Measurements from ENCODE around the gene MAOB. TPM values are rescaled to one million over a fixed set of nuclear protein-coding genes. Genes with fewer than 3 reads are reported as not detected.

The MAOB gene
- polyA plus RNA-seq, 2 donors = 1.6 to 7.5 TPM

GRCh38 chrX:43865791-43866190 is 16.5 kb downstream of the MAOB start:
- H3K27me3 ChIP-seq (ENCODE audit: control insufficient read depth in 1 of 2, insufficient read depth in 2 of 2, low read length in 2 of 2) = no peaks in the 10 kb centered on the region
- no peaks in the 10 kb centered on the region for H3K4me1 ChIP-seq (ENCODE audit: control insufficient read depth in 2 of 2, insufficient read depth in 2 of 2, low read length in 1 of 2)
- no peak overlapping the region for H3K27ac ChIP-seq (ENCODE audit: low read depth in 2 of 2, low read length in 1 of 2)
- no peaks in the 10 kb centered on the region for H3K9me3 ChIP-seq (ENCODE audit: control insufficient read depth in 2 of 2, insufficient read depth in 1 of 2, low read depth in 1 of 2, low read length in 1 of 2)
- H3K36me3 ChIP-seq (ENCODE audit: control insufficient read depth in 2 of 2, insufficient read depth in 2 of 2, low read length in 1 of 2) = no peaks in the 10 kb centered on the region
- WGBS, 2 donors = 70 to 93% methylated on average over 5 of the region's 5 CpGs
- no peak overlapping the region for H3K4me3 ChIP-seq (ENCODE audit: low read depth in 1 of 2, low read length in 2 of 2)

DNA sequence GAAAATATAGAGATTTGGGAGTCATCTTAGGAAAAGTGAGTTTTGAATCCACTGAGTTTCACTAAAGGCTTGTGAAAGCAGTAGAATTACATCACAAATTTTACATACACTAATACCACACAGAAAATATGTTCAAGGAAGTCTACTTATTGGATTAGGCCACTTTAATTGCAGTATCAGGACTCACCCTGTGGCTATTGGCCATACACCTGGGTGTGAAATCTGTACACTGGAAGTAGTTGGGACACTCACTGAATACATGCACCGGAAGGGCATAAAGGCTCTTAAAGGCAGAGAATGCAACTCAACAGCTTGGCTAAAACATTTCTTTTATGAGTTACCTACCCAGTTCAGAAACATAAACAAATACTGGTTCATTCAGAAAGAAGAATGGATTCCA is 19.8 kb downstream of the MAOB start:
- Histone ChIP-seq H3K36me3 (ENCODE audit: control insufficient read depth in 2 of 2, insufficient read depth in 2 of 2, low read length in 1 of 2) (no peaks in the 10 kb centered on the region), H3K9me3 (ENCODE audit: control insufficient read depth in 2 of 2, insufficient read depth in 1 of 2, low read depth in 1 of 2, low read length in 1 of 2) (no peaks in the 10 kb centered on the region), H3K4me3 (ENCODE audit: low read depth in 1 of 2, low read length in 2 of 2) (no peak overlapping the region), H3K27ac (ENCODE audit: low read depth in 2 of 2, low read length in 1 of 2) (no peak overlapping the region), H3K4me1 (ENCODE audit: control insufficient read depth in 2 of 2, insufficient read depth in 2 of 2, low read length in 1 of 2) (no peaks in the 10 kb centered on the region), H3K27me3 (ENCODE audit: control insufficient read depth in 1 of 2, insufficient read depth in 2 of 2, low read length in 2 of 2) (no peaks in the 10 kb centered on the region)
- 55 to 78% methylated on average over 1 of the region's 1 CpG for WGBS, 2 donors

GRCh38 chrX:43861750-43862149 is 20.5 kb downstream of the MAOB start:
- Histone ChIP-seq H3K4me1 (ENCODE audit: control insufficient read depth in 2 of 2, insufficient read depth in 2 of 2, low read length in 1 of 2) (no peaks in the 10 kb centered on the region), H3K9me3 (ENCODE audit: control insufficient read depth in 2 of 2, insufficient read depth in 1 of 2, low read depth in 1 of 2, low read length in 1 of 2) (no peaks in the 10 kb centered on the region), H3K36me3 (ENCODE audit: control insufficient read depth in 2 of 2, insufficient read depth in 2 of 2, low read length in 1 of 2) (no peaks in the 10 kb centered on the region), H3K27me3 (ENCODE audit: control insufficient read depth in 1 of 2, insufficient read depth in 2 of 2, low read length in 2 of 2) (no peaks in the 10 kb centered on the region), H3K27ac (ENCODE audit: low read depth in 2 of 2, low read length in 1 of 2) (no peak overlapping the region), H3K4me3 (ENCODE audit: low read depth in 1 of 2, low read length in 2 of 2) (no peak overlapping the region)
- 28 to 51% methylated on average over 4 of the region's 4 CpGs for WGBS, 2 donors

- Histone ChIP-seq H3K4me3 (ENCODE audit: low read depth in 1 of 2, low read length in 2 of 2) (no peak overlapping the region), H3K27me3 (ENCODE audit: control insufficient read depth in 1 of 2, insufficient read depth in 2 of 2, low read length in 2 of 2) (no peaks in the 10 kb centered on the region), H3K9me3 (ENCODE audit: control insufficient read depth in 2 of 2, insufficient read depth in 1 of 2, low read depth in 1 of 2, low read length in 1 of 2) (no peaks in the 10 kb centered on the region), H3K36me3 (ENCODE audit: control insufficient read depth in 2 of 2, insufficient read depth in 2 of 2, low read length in 1 of 2) (no peaks in the 10 kb centered on the region), H3K4me1 (ENCODE audit: control insufficient read depth in 2 of 2, insufficient read depth in 2 of 2, low read length in 1 of 2) (no peaks in the 10 kb centered on the region), H3K27ac (ENCODE audit: low read depth in 2 of 2, low read length in 1 of 2) (no peak overlapping the region)
- 35% methylated on average over 8 of the region's 8 CpGs for WGBS, 2 donors
Observed at GRCh38 chrX:43860646-43861370, 21.4 kb downstream of the MAOB start.

- H3K4me3 ChIP-seq (ENCODE audit: low read depth in 1 of 2, low read length in 2 of 2) = no peak overlapping the region
- no peaks in the 10 kb centered on the region for H3K4me1 ChIP-seq (ENCODE audit: control insufficient read depth in 2 of 2, insufficient read depth in 2 of 2, low read length in 1 of 2)
- H3K9me3 ChIP-seq (ENCODE audit: control insufficient read depth in 2 of 2, insufficient read depth in 1 of 2, low read depth in 1 of 2, low read length in 1 of 2) = no peaks in the 10 kb centered on the region
- H3K27me3 ChIP-seq (ENCODE audit: control insufficient read depth in 1 of 2, insufficient read depth in 2 of 2, low read length in 2 of 2) = no peaks in the 10 kb centered on the region
- no peaks in the 10 kb centered on the region for H3K36me3 ChIP-seq (ENCODE audit: control insufficient read depth in 2 of 2, insufficient read depth in 2 of 2, low read length in 1 of 2)
- 59 to 85% methylated on average over 3 to 6 of the region's 6 CpGs for WGBS, 2 donors
- H3K27ac ChIP-seq (ENCODE audit: low read depth in 2 of 2, low read length in 1 of 2) = no peak overlapping the region
Observed at GRCh38 chrX:43853225-43853828, 28.9 kb downstream of the MAOB start.

- WGBS, 2 donors = 80 to 95% methylated on average over 2 of the region's 2 CpGs
- Histone ChIP-seq H3K4me1 (ENCODE audit: control insufficient read depth in 2 of 2, insufficient read depth in 2 of 2, low read length in 1 of 2) (no peaks in the 10 kb centered on the region), H3K4me3 (ENCODE audit: low read depth in 1 of 2, low read length in 2 of 2) (no peak overlapping the region), H3K9me3 (ENCODE audit: control insufficient read depth in 2 of 2, insufficient read depth in 1 of 2, low read depth in 1 of 2, low read length in 1 of 2) (no peaks in the 10 kb centered on the region), H3K36me3 (ENCODE audit: control insufficient read depth in 2 of 2, insufficient read depth in 2 of 2, low read length in 1 of 2) (no peaks in the 10 kb centered on the region), H3K27ac (ENCODE audit: low read depth in 2 of 2, low read length in 1 of 2) (no peak overlapping the region), H3K27me3 (ENCODE audit: control insufficient read depth in 1 of 2, insufficient read depth in 2 of 2, low read length in 2 of 2) (no peaks in the 10 kb centered on the region)
Observed at GRCh38 chrX:43850629-43851028, 31.6 kb downstream of the MAOB start.

- no peak overlapping the region for H3K27ac ChIP-seq (ENCODE audit: low read depth in 2 of 2, low read length in 1 of 2)
- WGBS, 2 donors = 63 to 82% methylated on average over 6 of the region's 6 CpGs
- H3K27me3 ChIP-seq (ENCODE audit: control insufficient read depth in 1 of 2, insufficient read depth in 2 of 2, low read length in 2 of 2) = no peaks in the 10 kb centered on the region
- H3K4me3 ChIP-seq (ENCODE audit: low read depth in 1 of 2, low read length in 2 of 2) = no peak overlapping the region
- H3K4me1 ChIP-seq (ENCODE audit: control insufficient read depth in 2 of 2, insufficient read depth in 2 of 2, low read length in 1 of 2) = no peaks in the 10 kb centered on the region
- no peaks in the 10 kb centered on the region for H3K9me3 ChIP-seq (ENCODE audit: control insufficient read depth in 2 of 2, insufficient read depth in 1 of 2, low read depth in 1 of 2, low read length in 1 of 2)
- no peaks in the 10 kb centered on the region for H3K36me3 ChIP-seq (ENCODE audit: control insufficient read depth in 2 of 2, insufficient read depth in 2 of 2, low read length in 1 of 2)
Observed at GRCh38 chrX:43849173-43849572, 33.1 kb downstream of the MAOB start.

DNA sequence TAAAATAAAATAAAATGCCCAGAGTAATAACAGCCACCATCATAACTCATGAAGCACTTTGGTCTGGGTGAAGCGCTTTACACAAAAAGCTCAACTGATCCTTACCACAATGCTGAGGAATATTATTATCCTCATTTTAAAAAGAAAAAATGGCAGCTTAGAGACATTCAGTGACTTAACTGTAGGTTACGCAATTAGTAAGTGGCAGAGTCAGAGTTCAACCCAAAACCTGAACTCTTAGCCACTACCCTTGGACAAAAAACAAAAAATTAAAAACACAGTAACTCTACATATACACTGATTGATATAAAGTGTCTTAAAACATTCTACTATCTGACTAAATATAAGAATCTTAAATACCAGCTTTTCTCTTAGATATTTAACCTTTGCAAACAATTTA is 34.9 kb downstream of the MAOB start:
- Histone ChIP-seq H3K27ac (ENCODE audit: low read depth in 2 of 2, low read length in 1 of 2) (no peak overlapping the region), H3K36me3 (ENCODE audit: control insufficient read depth in 2 of 2, insufficient read depth in 2 of 2, low read length in 1 of 2) (no peaks in the 10 kb centered on the region), H3K27me3 (ENCODE audit: control insufficient read depth in 1 of 2, insufficient read depth in 2 of 2, low read length in 2 of 2) (no peaks in the 10 kb centered on the region), H3K4me1 (ENCODE audit: control insufficient read depth in 2 of 2, insufficient read depth in 2 of 2, low read length in 1 of 2) (no peaks in the 10 kb centered on the region), H3K9me3 (ENCODE audit: control insufficient read depth in 2 of 2, insufficient read depth in 1 of 2, low read depth in 1 of 2, low read length in 1 of 2) (no peaks in the 10 kb centered on the region), H3K4me3 (ENCODE audit: low read depth in 1 of 2, low read length in 2 of 2) (no peak overlapping the region)
- WGBS, 2 donors = 93% methylated on average over 2 of the region's 2 CpGs

- H3K27me3 ChIP-seq (ENCODE audit: control insufficient read depth in 1 of 2, insufficient read depth in 2 of 2, low read length in 2 of 2) = no peaks in the 10 kb centered on the region
- no peak overlapping the region for H3K27ac ChIP-seq (ENCODE audit: low read depth in 2 of 2, low read length in 1 of 2)
- no peaks in the 10 kb centered on the region for H3K4me1 ChIP-seq (ENCODE audit: control insufficient read depth in 2 of 2, insufficient read depth in 2 of 2, low read length in 1 of 2)
- H3K36me3 ChIP-seq (ENCODE audit: control insufficient read depth in 2 of 2, insufficient read depth in 2 of 2, low read length in 1 of 2) = no peaks in the 10 kb centered on the region
- H3K4me3 ChIP-seq (ENCODE audit: low read depth in 1 of 2, low read length in 2 of 2) = no peak overlapping the region
- H3K9me3 ChIP-seq (ENCODE audit: control insufficient read depth in 2 of 2, insufficient read depth in 1 of 2, low read depth in 1 of 2, low read length in 1 of 2) = no peaks in the 10 kb centered on the region
Observed at GRCh38 chrX:43846558-43846957, 35.7 kb downstream of the MAOB start.

DNA sequence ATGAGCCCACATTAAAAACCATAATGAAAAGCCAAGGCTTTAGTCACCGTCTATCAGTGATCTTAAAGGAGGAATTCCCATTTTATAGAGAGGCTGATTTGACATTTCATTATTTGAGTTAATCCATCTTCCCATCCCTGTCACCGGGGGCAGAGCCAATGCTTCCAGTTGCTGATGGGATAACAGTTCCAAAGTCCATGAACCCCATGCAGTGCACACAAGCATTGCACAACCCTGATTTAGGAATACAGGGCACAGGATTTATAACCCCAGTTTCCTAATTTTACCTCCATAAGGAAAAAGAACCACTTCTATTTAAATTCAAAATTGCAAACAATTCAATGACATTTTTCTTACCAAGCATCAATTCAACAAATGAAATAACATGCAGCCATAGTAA is 36.5 kb downstream of the MAOB start:
- H3K4me1 ChIP-seq (ENCODE audit: control insufficient read depth in 2 of 2, insufficient read depth in 2 of 2, low read length in 1 of 2) = no peaks in the 10 kb centered on the region
- no peaks in the 10 kb centered on the region for H3K9me3 ChIP-seq (ENCODE audit: control insufficient read depth in 2 of 2, insufficient read depth in 1 of 2, low read depth in 1 of 2, low read length in 1 of 2)
- no peak overlapping the region for H3K27ac ChIP-seq (ENCODE audit: low read depth in 2 of 2, low read length in 1 of 2)
- no peaks in the 10 kb centered on the region for H3K36me3 ChIP-seq (ENCODE audit: control insufficient read depth in 2 of 2, insufficient read depth in 2 of 2, low read length in 1 of 2)
- 63 to 88% methylated on average over 2 of the region's 2 CpGs for WGBS, 2 donors
- H3K27me3 ChIP-seq (ENCODE audit: control insufficient read depth in 1 of 2, insufficient read depth in 2 of 2, low read length in 2 of 2) = no peaks in the 10 kb centered on the region
- no peak overlapping the region for H3K4me3 ChIP-seq (ENCODE audit: low read depth in 1 of 2, low read length in 2 of 2)
